Measurements from ENCODE around the gene MCF2L. TPM values are rescaled to one million over a fixed set of nuclear protein-coding genes. Genes with fewer than 3 reads are reported as not detected.

MCF2L gene
- total and polyA plus RNA-seq, 2 experiments from 2014 or later = 27.6 to 38.6 TPM

- no peak for TF ChIP-seq CTCF (IDR thresholded peaks at IDR 0.05; ENCODE audit: low read depth, low read length)
- no peak overlapping the region for H3K4me3 ChIP-seq
- no peaks in the 10 kb centered on the region for H3K4me1 ChIP-seq (ENCODE audit: low read depth)
Observed at GRCh38 chr13:113072376-113072775, 103.4 kb downstream of the MCF2L start.

GRCh38 chr13:113073942-113074341, 104.9 kb downstream of the MCF2L start:
- Histone ChIP-seq H3K27me3 (no peaks in the 10 kb centered on the region), H3K36me3 (no peaks in the 10 kb centered on the region), H3K4me3 (no peak overlapping the region), H3K4me1 (ENCODE audit: low read depth) (no peaks in the 10 kb centered on the region), H3K27ac (no peak overlapping the region), H3K9me3 (ENCODE audit: low read depth) (no peaks in the 10 kb centered on the region)
- DNase-seq (ENCODE audit: low read depth in 1 of 2, low spot score in 1 of 2) = no peak
- TF ChIP-seq CTCF (IDR thresholded peaks at IDR 0.05; ENCODE audit: low read depth, low read length) = no peak

More at GRCh38 chr13:113072376-113072775, 103.4 kb downstream of the MCF2L start:
- Histone ChIP-seq H3K9me3 (ENCODE audit: low read depth) (no peaks in the 10 kb centered on the region), H3K27ac (no peak overlapping the region), H3K27me3 (no peaks in the 10 kb centered on the region), H3K36me3 (no peaks in the 10 kb centered on the region)
- no peak for DNase-seq (ENCODE audit: low read depth in 1 of 2, low spot score in 1 of 2)

- H3K27me3 ChIP-seq = no peaks in the 10 kb centered on the region
- no peak overlapping the region for H3K27ac ChIP-seq
- no peaks in the 10 kb centered on the region for H3K36me3 ChIP-seq
- no peak overlapping the region for H3K4me3 ChIP-seq
- no peaks in the 10 kb centered on the region for H3K4me1 ChIP-seq (ENCODE audit: low read depth)
- no peaks in the 10 kb centered on the region for H3K9me3 ChIP-seq (ENCODE audit: low read depth)
- no peak for DNase-seq (ENCODE audit: low read depth in 1 of 2, low spot score in 1 of 2)
- TF ChIP-seq CTCF (IDR thresholded peaks at IDR 0.05; ENCODE audit: low read depth, low read length) = no peak
Observed at GRCh38 chr13:113074401-113074800, 105.4 kb downstream of the MCF2L start.

GRCh38 chr13:113074876-113075275, 105.9 kb downstream of the MCF2L start:
- H3K4me1 ChIP-seq (ENCODE audit: low read depth) = no peaks in the 10 kb centered on the region
- no peak for DNase-seq (ENCODE audit: low read depth in 1 of 2, low spot score in 1 of 2)
- no peaks in the 10 kb centered on the region for H3K9me3 ChIP-seq (ENCODE audit: low read depth)
- no peaks in the 10 kb centered on the region for H3K36me3 ChIP-seq
- no peak for TF ChIP-seq CTCF (IDR thresholded peaks at IDR 0.05; ENCODE audit: low read depth, low read length)
- H3K27ac ChIP-seq = no peak overlapping the region
- no peaks in the 10 kb centered on the region for H3K27me3 ChIP-seq
- no peak overlapping the region for H3K4me3 ChIP-seq

- no peak for DNase-seq (ENCODE audit: low read depth in 1 of 2, low spot score in 1 of 2)
- no peak overlapping the region for H3K4me3 ChIP-seq
- TF ChIP-seq CTCF (IDR thresholded peaks at IDR 0.05; ENCODE audit: low read depth, low read length) = no peak
- H3K4me1 ChIP-seq (ENCODE audit: low read depth) = no peaks in the 10 kb centered on the region
- no peak overlapping the region for H3K27ac ChIP-seq
- no peaks in the 10 kb centered on the region for H3K27me3 ChIP-seq
- H3K36me3 ChIP-seq = no peaks in the 10 kb centered on the region
- no peaks in the 10 kb centered on the region for H3K9me3 ChIP-seq (ENCODE audit: low read depth)
Observed at GRCh38 chr13:113075711-113076110, 106.7 kb downstream of the MCF2L start.
